Measurements from ENCODE around the gene ING1. TPM values are rescaled to one million over a fixed set of nuclear protein-coding genes. Genes with fewer than 3 reads are reported as not detected.

ING1 gene
- polyA plus RNA-seq (2011; rRNA removed) (10.9 and 14.3 TPM in 2 replicates), polyA minus RNA-seq (2011; rRNA and poly(A)+ RNA removed) (5.6 and 6.3 TPM in 2 replicates)

GRCh38 chr13:110713642-110713952 lies at the start of gene ING1:
Gene ING1 (plus strand): TSS chr13:110713700. CDS start chr13:110714150, 450 bp downstream.
- DNase-seq (ENCODE audit: low read depth): no peak
- CTCF ChIA-PET: no interaction called here
- no peaks in the 10 kb centered on the region for H3K36me3 ChIP-seq (ENCODE audit: control insufficient read depth, insufficient read depth, low read length)
- POLR2A ChIA-PET: no interaction called here
- no peak for TF ChIP-seq CTCF (IDR thresholded peaks at IDR 0.05; ENCODE audit: insufficient read depth, low read depth, low read length)
- H3K27me3 ChIP-seq (ENCODE audit: control insufficient read depth, insufficient read depth, low read length): no peaks in the 10 kb centered on the region
- H3K4me3 ChIP-seq (ENCODE audit: low read depth, low read length): peak within 1 kb of the TSS; percentile 92

GRCh38 chr13:110664041-110664440 lies 49.5 kb upstream of the ING1 start:
- ChIA-PET POLR2A (no interaction called here), CTCF (interaction anchor here (2.1 kb wide), 1 partner anchor 17 kb away, joined by 8 read pairs; no protein-coding TSS in a partner anchor)
- no peak for TF ChIP-seq CTCF (IDR thresholded peaks at IDR 0.05; ENCODE audit: insufficient read depth, low read depth, low read length)
- DNase-seq (ENCODE audit: low read depth): no peak
- H3K36me3 ChIP-seq (ENCODE audit: control insufficient read depth, insufficient read depth, low read length): peaks cover 35% of the 10 kb centered on the region
- no peaks in the 10 kb centered on the region for H3K27me3 ChIP-seq (ENCODE audit: control insufficient read depth, insufficient read depth, low read length)
- H3K4me3 ChIP-seq (ENCODE audit: low read depth, low read length): no peak overlapping the region

- H3K27me3 ChIP-seq (ENCODE audit: control insufficient read depth, insufficient read depth, low read length): no peaks in the 10 kb centered on the region
- ChIA-PET POLR2A (no interaction called here), CTCF (interaction anchor here (2.1 kb wide), 1 partner anchor 17 kb away, joined by 8 read pairs; no protein-coding TSS in a partner anchor)
- no peak for TF ChIP-seq CTCF (IDR thresholded peaks at IDR 0.05; ENCODE audit: insufficient read depth, low read depth, low read length)
- no peak for DNase-seq (ENCODE audit: low read depth)
- peaks cover 35% of the 10 kb centered on the region for H3K36me3 ChIP-seq (ENCODE audit: control insufficient read depth, insufficient read depth, low read length)
- no peak overlapping the region for H3K4me3 ChIP-seq (ENCODE audit: low read depth, low read length)
These were observed 48.8 kb upstream of the ING1 start for GRCh38 chr13:110664673-110665072.

- H3K27me3 ChIP-seq (ENCODE audit: control insufficient read depth, insufficient read depth, low read length): no peaks in the 10 kb centered on the region
- H3K4me3 ChIP-seq (ENCODE audit: low read depth, low read length): no peak overlapping the region
- TF ChIP-seq CTCF (IDR thresholded peaks at IDR 0.05; ENCODE audit: insufficient read depth, low read depth, low read length): no peak
- peaks cover 35% of the 10 kb centered on the region for H3K36me3 ChIP-seq (ENCODE audit: control insufficient read depth, insufficient read depth, low read length)
- ChIA-PET CTCF (no interaction called here), POLR2A (no interaction called here)
- DNase-seq (ENCODE audit: low read depth): no peak
These were observed 47.8 kb upstream of the ING1 start for GRCh38 chr13:110665491-110666254.

- Histone ChIP-seq H3K27me3 (ENCODE audit: control insufficient read depth, insufficient read depth, low read length) (no peaks in the 10 kb centered on the region), H3K36me3 (ENCODE audit: control insufficient read depth, insufficient read depth, low read length) (peaks cover 35% of the 10 kb centered on the region), H3K4me3 (ENCODE audit: low read depth, low read length) (no peak overlapping the region)
- no peak for TF ChIP-seq CTCF (IDR thresholded peaks at IDR 0.05; ENCODE audit: insufficient read depth, low read depth, low read length)
- ChIA-PET CTCF (no interaction called here), POLR2A (no interaction called here)
- DNase-seq (ENCODE audit: low read depth): no peak
These were observed 47.3 kb upstream of the ING1 start for GRCh38 chr13:110666255-110666533.
